Liver (tissue), 9 donors: ENCODE data around the gene ZNF512. TPM values are rescaled to one million over a fixed set of nuclear protein-coding genes. Genes with fewer than 3 reads are reported as not detected.
"Not testable (repeated sequence)": the region's sequence is repeated elsewhere in the genome, so short reads cannot be mapped to it uniquely, and the experiment has no call there.

ENCODE experiments used
- DNase-seq: peaks from one replicate; pipeline ENCODE4 v3.0.0-alpha.2; 2017; ENCODE audit warnings: low spot score
- H3K27ac ChIP-seq, 2 donors: one replicate each; pipeline ENCODE4 v1.7.0; 2013; ENCODE audit warnings: inconsistent platforms in 2 of 2, low read length in 2 of 2, control low read depth in 1 of 2, low read depth in 1 of 2, mild to moderate bottlenecking in 1 of 2
- H3K27me3 ChIP-seq, 4 donors: one replicate each; pipeline versions ENCODE4 v1.6.1 to v1.7.0; 2013; ENCODE audit warnings: low read length in 3 of 4, inconsistent platforms in 1 of 4, mild to moderate bottlenecking in 1 of 4, moderate library complexity in 1 of 4; ENCODE audit not compliant: control insufficient read depth in 4 of 4, insufficient read depth in 4 of 4
- H3K36me3 ChIP-seq, 4 donors: one replicate each; pipeline versions ENCODE4 v1.6.1 to v1.7.0; 2013; ENCODE audit warnings: low read length in 3 of 4, mild to moderate bottlenecking in 3 of 4, low read depth in 1 of 4, moderate library complexity in 1 of 4; ENCODE audit not compliant: control insufficient read depth in 4 of 4, insufficient read depth in 3 of 4
- H3K4me1 ChIP-seq, 4 donors: one replicate each; pipeline versions ENCODE4 v1.6.1 to v1.7.0; 2013; ENCODE audit warnings: low read length in 3 of 4, mild to moderate bottlenecking in 3 of 4, moderate library complexity in 1 of 4; ENCODE audit not compliant: control insufficient read depth in 4 of 4, insufficient read depth in 4 of 4
- H3K4me3 ChIP-seq, 3 donors: one replicate each; pipeline versions ENCODE4 v1.6.1 to v1.7.0; 2013; ENCODE audit warnings: low read length in 3 of 3, control low read depth in 1 of 3, low read depth in 1 of 3, mild to moderate bottlenecking in 1 of 3
- H3K9ac ChIP-seq, 2 donors: one replicate each; pipeline ENCODE4 v1.7.0; 2013; ENCODE audit warnings: low read length in 2 of 2, mild to moderate bottlenecking in 2 of 2, moderate library complexity in 2 of 2, control low read depth in 1 of 2, low read depth in 1 of 2
- H3K9me3 ChIP-seq, 4 donors: one replicate each; pipeline versions ENCODE4 v1.6.1 to v1.7.0; 2013; ENCODE audit warnings: low read length in 3 of 4; ENCODE audit not compliant: control insufficient read depth in 4 of 4
- FOXA1 ChIP-seq: IDR thresholded peaks from 2 replicates; pipeline ENCODE4 v1.6.1; 2016; ENCODE audit warnings: antibody characterized with exemption
- GABPA ChIP-seq, 2 donors: IDR thresholded peaks in 1 of 2; conservative IDR thresholded peaks in 1 of 2; 2 replicates each; pipeline ENCODE4 v1.6.1; 2016; ENCODE audit warnings: antibody characterized with exemption in 2 of 2, mild to moderate bottlenecking in 1 of 2, moderate library complexity in 1 of 2
- HNF4A ChIP-seq, 2 donors: conservative IDR thresholded peaks; 2 replicates each; pipeline ENCODE4 v1.6.1; 2016; ENCODE audit warnings: antibody characterized with exemption in 2 of 2, mild to moderate bottlenecking in 2 of 2
- HNF4G ChIP-seq: IDR thresholded peaks from 2 replicates; pipeline ENCODE4 v1.6.1; 2016; ENCODE audit warnings: antibody characterized with exemption
- JUND ChIP-seq, 2 donors: IDR thresholded peaks; 2 replicates each; pipeline ENCODE4 v1.6.1; 2016; ENCODE audit warnings: antibody characterized with exemption in 2 of 2
- MAX ChIP-seq: IDR thresholded peaks from 2 replicates; pipeline ENCODE4 v1.6.1; 2016; ENCODE audit warnings: antibody characterized with exemption
- RAD21 ChIP-seq, 2 donors: IDR thresholded peaks; 2 replicates each; pipeline ENCODE4 v1.6.1; 2016; ENCODE audit warnings: antibody characterized with exemption in 2 of 2, mild to moderate bottlenecking in 2 of 2
- SP1 ChIP-seq: IDR thresholded peaks from 2 replicates; pipeline ENCODE4 v1.6.1; 2018; ENCODE audit warnings: antibody characterized with exemption, mild to moderate bottlenecking
- YY1 ChIP-seq: IDR thresholded peaks from 2 replicates; pipeline ENCODE4 v1.6.1; 2016; ENCODE audit warnings: antibody characterized with exemption, mild to moderate bottlenecking
- ZBTB33 ChIP-seq: IDR thresholded peaks from 2 replicates; pipeline ENCODE4 v1.6.1; 2016; ENCODE audit warnings: antibody characterized with exemption
- WGBS: extraction: QIAGEN DNeasy Blood & Tissue Kit; methylation state at CpG from one replicate; pipeline ENCODE4 v1.1.7; 2013; 5-methylcytosine and 5-hydroxymethylcytosine counted together
- polyA plus RNA-seq, 2 donors: library from polyadenylated mRNA; stranded (reverse) in 1 of 2; unstranded in 1 of 2; fragments of 200-250 nt in 1 of 2; fragments of >200 nt in 1 of 2; fragmentation: Nextera tagmentation in 1 of 2; extraction: Ambion mirVana in 1 of 2; gene quantifications; one replicate each; pipeline versions ENCODE4 v1.2.1 to v1.2.3, GENCODE V29; 2013 to 2015
- total RNA-seq, 2 donors: library from RNA; depleted of rRNA; stranded (reverse); fragments of >200 nt; gene quantifications; one replicate each; pipeline ENCODE4 v1.2.3, GENCODE V29; 2014
- TF ChIP-seq, protein P1 (sequence below): IDR thresholded peaks from 2 replicates; pipeline ENCODE4 v1.6.1; 2016; ENCODE audit warnings: antibody characterized with exemption, mild to moderate bottlenecking
- TF ChIP-seq, protein P2 (sequence below): fragments of 150-350 bp; IDR thresholded peaks from 2 replicates; pipeline ENCODE4 v1.5.1; 2017; ENCODE audit warnings: improper control_type of control experiment, low read depth, low read length; ENCODE audit not compliant: missing input control
- donor health status: healthy.
- donor health status: healthy.
- donor health status: healthy.
- donor health status: healthy.
- donor health status: healthy.

The ZNF512 gene
- total and polyA plus RNA-seq, 4 donors: 3.3 to 13.0 (median 7.1) TPM

DNA sequence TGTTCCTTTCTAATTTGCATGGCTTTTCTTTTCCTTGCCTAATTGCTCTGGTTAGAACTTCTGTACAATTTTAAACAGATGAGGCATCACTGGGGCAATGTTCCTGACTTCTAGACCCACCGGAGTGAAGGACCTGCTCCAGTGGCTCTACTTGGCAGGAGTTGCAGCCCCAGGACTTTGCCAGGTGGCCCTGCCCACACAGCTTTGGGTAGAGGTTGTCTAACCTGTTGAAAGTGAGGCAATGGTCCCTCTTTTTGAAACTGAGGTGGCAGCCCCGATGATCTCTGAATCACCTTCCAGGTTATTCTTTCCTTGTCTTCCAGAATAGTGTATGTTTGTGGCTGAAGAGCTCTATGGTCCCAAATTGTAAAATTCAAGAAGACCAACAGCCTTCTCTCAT is 29.9 kb upstream of the ZNF512 start:
- H3K27ac ChIP-seq: no peak overlapping the region
- no peaks in the 10 kb centered on the region for H3K4me1 ChIP-seq
- 91% methylated on average over 2 of the region's 2 CpGs for WGBS
- H3K4me3 ChIP-seq: no peak overlapping the region
- TF ChIP-seq HNF4G (no peak), JUND (IDR thresholded peaks at IDR 0.05) (no peak), SP1 (no peak), RAD21 (IDR thresholded peaks at IDR 0.05) (no peak), HNF4A (conservative IDR thresholded peaks at IDR 0.05) (no peak), ZBTB33 (no peak), GABPA (IDR thresholded peaks at IDR 0.05 in 1 of 2, conservative IDR thresholded peaks at IDR 0.05 in 1 of 2) (no peak), YY1 (no peak), MAX (no peak), FOXA1 (no peak)
- TF ChIP-seq, protein P1, sequence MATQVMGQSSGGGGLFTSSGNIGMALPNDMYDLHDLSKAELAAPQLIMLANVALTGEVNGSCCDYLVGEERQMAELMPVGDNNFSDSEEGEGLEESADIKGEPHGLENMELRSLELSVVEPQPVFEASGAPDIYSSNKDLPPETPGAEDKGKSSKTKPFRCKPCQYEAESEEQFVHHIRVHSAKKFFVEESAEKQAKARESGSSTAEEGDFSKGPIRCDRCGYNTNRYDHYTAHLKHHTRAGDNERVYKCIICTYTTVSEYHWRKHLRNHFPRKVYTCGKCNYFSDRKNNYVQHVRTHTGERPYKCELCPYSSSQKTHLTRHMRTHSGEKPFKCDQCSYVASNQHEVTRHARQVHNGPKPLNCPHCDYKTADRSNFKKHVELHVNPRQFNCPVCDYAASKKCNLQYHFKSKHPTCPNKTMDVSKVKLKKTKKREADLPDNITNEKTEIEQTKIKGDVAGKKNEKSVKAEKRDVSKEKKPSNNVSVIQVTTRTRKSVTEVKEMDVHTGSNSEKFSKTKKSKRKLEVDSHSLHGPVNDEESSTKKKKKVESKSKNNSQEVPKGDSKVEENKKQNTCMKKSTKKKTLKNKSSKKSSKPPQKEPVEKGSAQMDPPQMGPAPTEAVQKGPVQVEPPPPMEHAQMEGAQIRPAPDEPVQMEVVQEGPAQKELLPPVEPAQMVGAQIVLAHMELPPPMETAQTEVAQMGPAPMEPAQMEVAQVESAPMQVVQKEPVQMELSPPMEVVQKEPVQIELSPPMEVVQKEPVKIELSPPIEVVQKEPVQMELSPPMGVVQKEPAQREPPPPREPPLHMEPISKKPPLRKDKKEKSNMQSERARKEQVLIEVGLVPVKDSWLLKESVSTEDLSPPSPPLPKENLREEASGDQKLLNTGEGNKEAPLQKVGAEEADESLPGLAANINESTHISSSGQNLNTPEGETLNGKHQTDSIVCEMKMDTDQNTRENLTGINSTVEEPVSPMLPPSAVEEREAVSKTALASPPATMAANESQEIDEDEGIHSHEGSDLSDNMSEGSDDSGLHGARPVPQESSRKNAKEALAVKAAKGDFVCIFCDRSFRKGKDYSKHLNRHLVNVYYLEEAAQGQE: no peak
- TF ChIP-seq, protein P2, sequence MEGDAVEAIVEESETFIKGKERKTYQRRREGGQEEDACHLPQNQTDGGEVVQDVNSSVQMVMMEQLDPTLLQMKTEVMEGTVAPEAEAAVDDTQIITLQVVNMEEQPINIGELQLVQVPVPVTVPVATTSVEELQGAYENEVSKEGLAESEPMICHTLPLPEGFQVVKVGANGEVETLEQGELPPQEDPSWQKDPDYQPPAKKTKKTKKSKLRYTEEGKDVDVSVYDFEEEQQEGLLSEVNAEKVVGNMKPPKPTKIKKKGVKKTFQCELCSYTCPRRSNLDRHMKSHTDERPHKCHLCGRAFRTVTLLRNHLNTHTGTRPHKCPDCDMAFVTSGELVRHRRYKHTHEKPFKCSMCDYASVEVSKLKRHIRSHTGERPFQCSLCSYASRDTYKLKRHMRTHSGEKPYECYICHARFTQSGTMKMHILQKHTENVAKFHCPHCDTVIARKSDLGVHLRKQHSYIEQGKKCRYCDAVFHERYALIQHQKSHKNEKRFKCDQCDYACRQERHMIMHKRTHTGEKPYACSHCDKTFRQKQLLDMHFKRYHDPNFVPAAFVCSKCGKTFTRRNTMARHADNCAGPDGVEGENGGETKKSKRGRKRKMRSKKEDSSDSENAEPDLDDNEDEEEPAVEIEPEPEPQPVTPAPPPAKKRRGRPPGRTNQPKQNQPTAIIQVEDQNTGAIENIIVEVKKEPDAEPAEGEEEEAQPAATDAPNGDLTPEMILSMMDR: no peak
- no peaks in the 10 kb centered on the region for H3K27me3 ChIP-seq
- H3K9me3 ChIP-seq: no peaks in the 10 kb centered on the region
- no peak overlapping the region for H3K9ac ChIP-seq
- no peak for DNase-seq
- H3K36me3 ChIP-seq: no peaks in the 10 kb centered on the region

- WGBS: 87% methylated on average over 3 of the region's 3 CpGs
- not testable (repeated sequence) for H3K27ac ChIP-seq, H3K4me1 ChIP-seq, H3K4me3 ChIP-seq, H3K9me3 ChIP-seq, H3K27me3 ChIP-seq, H3K9ac ChIP-seq, DNase-seq, H3K36me3 ChIP-seq
Measured at GRCh38 chr2:27554451-27554850, 28.4 kb upstream of the ZNF512 start.
